Putamen (tissue), 1 donor: Measurements from ENCODE around the gene PTK6.
"Not testable (repeated sequence)": the region's sequence is repeated elsewhere in the genome, so short reads cannot be mapped to it uniquely, and the experiment has no call there.

Experiments used
- DNase-seq: peaks from one replicate; pipeline ENCODE4 v3.0.0-alpha.2; 2016; ENCODE audit warnings: low spot score

PTK6 gene

GRCh38 chr20:63529861-63530787 is 7.1 kb downstream of the PTK6 start:
- DNase-seq = no peak

DNA sequence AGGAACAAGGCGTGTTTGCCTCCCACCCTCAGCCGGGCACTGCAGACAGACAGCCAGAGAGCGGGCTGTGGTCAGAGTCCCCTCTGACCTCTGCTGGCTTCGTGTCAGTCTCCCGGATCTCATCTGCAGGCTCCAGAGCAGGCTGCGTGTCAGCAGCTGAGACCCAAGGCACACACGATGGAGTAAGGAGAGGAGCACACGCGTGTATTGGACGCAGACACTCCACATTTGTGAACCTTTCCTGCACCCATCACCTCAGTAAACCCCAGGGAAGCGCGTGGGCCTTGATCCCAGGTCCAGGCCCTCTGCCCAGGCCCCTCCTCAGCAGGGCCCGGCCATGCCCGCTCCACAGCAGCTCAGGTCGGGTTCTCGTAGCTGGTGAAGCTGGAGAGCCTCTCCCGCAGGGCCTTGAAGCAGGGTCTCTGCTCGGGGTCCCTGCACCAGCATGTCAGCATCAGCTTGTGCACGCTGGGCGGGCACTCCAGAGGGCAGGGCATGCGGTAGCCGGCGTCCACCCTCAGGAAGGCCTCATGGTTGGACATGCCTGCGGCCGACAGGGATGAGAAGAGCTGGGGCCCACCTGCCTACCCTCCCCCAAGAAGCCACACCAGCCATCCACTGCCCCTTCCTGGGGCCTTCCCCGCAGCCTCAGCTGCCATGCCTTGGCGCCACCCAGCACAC is 7.9 kb downstream of the PTK6 start:
- no peak for DNase-seq

DNA sequence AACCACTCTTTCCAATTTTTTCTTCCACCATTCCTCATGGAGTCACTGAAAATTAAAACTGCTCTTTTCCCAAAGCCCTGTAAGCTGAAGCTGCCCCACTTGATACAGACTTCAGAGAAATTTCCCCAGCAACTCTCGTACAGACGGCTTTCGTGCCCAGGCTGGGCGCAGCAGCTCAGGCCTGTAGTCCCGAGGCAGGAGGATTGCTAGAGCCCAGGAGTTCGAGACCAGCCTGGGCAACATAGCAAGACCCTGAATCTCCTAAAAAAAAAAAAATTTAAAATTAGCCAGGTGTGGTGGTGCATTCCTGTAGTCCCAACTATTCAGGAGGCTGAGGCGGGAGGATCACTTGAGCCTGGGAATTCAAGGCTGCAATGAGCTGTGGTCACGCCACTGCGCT is 10.0 kb downstream of the PTK6 start:
- no peak for DNase-seq

GRCh38 chr20:63525971-63526370 is 11.2 kb downstream of the PTK6 start:
- no peak for DNase-seq

- DNase-seq = no peak
Measured at GRCh38 chr20:63525185-63525584, 12.0 kb downstream of the PTK6 start.

DNA sequence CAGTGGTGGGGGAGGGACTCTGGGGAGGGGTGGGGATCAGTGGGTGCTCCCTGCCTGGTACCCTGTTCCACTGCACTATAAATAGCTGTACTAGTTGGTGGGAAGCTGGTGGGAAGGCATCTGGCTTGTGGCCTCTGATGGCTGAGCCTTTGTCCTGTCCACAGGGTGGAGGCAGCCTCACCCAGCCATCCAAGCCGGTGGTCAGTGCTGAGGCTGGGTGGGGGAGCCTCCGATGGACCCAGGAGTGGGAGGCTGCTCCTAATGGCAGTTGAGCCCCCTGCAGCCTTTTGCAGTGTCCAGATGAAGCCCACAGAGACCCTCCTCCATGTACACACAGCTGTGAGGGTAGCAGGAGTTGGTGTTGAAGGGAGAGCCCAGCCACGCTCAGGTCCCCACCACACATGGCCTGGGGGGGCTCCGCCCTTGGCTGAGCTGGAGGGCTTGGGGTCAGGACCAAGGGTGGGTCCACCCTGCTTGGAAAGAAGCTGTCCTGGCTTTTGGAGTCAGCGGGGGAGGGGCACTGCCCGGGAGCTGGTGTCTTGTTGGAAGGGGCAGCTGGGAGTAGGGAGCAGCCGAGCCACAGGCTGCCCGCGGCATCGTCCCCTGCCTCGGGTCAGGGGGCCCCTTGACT is 14.1 kb downstream of the PTK6 start:
- DNase-seq = no peak

DNA sequence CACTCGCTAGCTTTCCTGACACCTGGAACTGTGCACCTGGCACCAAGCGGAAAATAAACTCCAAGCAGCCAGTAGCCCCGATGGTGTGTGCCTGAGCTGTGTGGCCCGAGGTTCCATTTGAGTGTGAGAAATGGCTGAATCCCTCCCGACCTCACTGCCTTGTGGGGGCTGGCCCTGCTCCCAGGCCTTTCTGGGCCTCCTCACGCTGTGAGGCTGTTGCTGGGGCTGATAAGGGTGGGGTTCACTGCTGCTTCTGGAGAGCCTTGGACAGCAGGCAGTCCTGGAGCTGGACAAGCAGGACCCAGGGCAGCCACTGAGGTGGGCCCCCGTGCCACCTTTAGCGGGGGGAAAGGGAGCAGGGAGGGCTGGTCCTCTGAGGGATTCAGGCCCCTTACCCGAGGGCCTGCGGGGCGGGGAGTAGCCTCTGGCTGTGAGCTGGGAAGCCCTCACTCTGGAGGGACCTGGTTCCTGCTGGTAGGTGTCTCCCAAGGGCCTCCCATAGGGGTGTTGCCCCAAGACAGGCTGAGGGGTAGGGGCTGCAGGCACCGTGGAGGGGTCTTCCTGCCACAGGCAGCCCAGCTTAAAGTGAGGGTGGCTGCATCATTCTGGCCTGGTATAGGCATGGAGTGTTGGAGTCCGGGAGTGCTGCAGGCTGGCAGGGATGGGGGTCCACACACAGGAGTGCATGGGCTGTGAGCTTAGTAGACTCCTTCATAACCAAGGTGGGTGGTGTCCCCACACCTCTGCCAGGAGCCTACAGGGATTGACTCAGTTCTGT is 14.9 kb downstream of the PTK6 start:
- DNase-seq = no peak

- DNase-seq = no peak
Measured at GRCh38 chr20:63521602-63522001, 15.6 kb downstream of the PTK6 start.

DNA sequence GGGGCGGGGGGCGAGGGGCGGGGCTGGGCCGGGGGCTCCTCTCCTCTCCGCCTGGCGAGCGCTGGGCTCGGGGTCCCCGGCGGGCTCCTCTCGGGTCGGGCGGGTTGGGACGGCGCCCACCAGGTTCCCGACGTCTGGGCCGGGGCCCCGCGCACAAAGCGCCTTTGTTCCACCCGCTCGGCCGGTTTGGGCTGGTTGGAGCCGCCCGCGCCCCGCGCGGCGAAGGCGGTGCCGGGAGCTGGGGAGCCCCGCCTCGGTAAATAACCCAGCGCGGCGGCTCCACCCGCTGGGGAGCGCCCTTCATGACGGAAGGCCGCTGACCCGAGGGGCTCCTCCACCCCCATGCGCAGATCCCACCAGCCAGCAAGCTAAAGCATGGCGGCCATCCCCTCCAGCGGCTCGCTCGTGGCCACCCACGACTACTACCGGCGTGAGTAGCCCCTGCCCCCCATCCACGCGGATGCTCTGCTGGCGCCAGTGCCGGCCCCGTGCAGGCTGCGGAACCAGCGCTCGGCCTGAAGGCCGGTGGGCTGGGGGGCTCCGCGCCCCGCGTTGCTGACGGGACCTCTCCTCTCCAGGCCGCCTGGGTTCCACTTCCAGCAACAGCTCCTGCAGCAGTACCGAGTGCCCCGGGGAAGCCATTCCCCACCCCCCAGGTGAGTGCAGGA is 16.1 kb downstream of the PTK6 start:
- DNase-seq = peak; percentile 75

DNA sequence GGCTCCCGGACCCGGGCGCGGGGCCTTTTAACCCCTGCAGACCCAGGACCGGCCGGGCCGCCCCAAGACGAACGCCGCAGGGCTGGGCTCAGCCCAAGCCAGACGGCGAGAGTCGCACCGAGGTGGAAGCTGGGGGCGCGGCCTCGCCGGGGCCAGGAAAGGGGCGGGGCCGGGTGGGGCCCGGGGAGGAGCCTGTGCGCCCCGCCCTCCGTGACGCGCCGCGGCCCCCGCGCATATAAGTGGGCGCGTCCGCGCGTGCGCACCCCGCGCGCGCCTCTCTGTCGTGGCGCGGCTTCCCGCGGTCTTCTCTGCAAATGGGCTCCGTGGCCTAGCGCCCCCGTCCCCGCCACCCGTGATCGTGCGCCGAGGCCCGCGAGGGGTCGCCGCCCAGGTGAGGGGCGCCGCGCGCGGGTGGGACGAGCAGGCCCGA is 16.7 kb downstream of the PTK6 start, which contains the start of gene PPDPF:
PPDPF (plus strand) TSS at position 262 of the 430 bp plus-strand sequence. CDS start 544 bp downstream, outside the sequence.
- peak; percentile 84 for DNase-seq

GRCh38 chr20:63519668-63520503 is 17.3 kb downstream of the PTK6 start:
- peak; percentile 29 for DNase-seq

GRCh38 chr20:63518946-63519667 is 18.1 kb downstream of the PTK6 start:
- DNase-seq = no peak

GRCh38 chr20:63518351-63518861 is 18.8 kb downstream of the PTK6 start:
- DNase-seq = no peak

DNA sequence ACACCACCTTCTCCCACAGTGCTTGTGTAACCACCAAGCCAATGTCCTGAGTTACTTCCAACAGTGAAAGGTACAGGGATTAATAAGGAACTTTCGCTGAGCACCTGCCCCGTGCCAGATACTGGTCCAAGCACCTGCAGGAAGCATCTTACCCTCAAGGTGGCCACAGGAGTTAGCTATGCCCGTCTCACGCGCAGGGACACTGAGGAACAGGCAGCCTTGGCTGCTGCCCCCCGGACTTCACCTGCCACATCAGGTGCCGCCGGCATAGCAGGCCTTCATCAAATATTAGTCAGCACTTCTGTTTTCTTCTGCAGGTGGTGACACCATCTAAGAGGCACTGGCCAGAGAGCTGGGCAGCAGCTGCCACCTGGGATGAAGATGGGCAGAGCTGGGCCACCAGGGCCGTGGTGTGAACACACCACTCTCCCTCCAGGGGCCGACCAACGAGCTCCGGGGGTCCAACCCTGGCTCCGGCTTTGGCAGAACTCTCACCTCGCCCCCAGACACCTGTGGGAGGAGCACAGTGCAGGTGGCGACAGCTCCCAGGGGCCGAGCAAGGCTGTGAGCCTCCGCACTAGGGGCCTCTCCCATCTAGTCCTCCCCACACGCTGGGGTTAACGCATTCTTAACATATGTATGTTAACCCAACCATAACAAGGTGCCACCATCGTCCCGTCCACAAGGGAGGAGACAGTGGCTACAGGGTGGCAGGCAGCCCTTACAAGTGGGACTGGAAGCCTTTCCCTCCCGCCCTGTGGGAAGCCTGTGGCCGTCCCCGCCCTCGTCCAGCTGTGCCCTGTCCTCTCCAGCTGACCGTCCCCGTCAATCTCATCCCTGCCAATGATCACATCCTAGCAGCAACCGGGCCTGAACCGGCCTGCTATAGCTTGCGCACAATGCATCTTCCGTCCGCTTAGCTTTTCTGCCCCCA is 19.5 kb downstream of the PTK6 start:
- no peak for DNase-seq

DNA sequence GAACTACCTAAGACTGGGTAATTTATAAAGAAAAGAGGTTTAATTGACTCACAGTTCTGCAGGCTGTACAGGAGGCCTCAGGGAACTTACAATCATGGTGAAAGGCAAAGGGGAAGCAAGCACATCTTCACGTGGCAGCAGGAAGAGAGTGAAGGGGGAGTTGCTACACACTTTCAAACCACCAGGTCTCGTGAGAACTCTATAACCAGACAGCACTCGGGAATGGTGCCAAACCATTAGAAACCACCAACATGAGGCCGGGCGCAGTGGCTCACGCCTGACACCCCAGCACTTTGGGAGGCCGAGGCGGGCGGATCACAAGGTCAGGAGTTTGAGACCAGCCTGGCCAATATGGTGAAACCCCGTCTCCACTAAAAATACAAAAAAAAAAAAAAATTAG is 22.7 kb downstream of the PTK6 start:
- DNase-seq = not testable (repeated sequence)

DNA sequence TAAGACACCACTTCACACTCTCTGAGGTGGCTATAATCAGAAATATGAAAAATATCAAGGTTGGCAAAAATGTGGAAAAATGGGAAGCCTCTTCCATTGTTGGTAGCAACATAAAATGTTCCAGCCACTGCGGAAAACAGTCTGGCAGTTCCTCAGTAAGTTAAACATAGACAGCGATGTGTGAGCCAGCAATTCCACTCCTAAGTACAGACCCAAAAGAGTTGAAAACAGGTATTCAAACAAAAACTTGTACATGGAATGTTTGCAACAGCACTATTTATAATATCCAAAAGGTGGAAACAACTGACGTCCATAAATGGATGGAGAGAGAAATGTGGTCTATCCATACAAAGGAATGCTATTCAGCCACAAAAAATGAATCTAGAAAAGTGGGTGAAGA is 24.0 kb downstream of the PTK6 start:
- no peak for DNase-seq

- no peak for DNase-seq
Measured at GRCh38 chr20:63509088-63509564, 28.1 kb downstream of the PTK6 start.
